GM19023 (cell line): ENCODE data around the gene KRAS.

ENCODE experiments used
- ATAC-seq: cut with Tn5 transposase; IDR thresholded peaks from one replicate; pipeline ENCODE4 v1.9.1; 2021; ENCODE audit warnings: mild to moderate bottlenecking, moderate library complexity; ENCODE audit not compliant: unreplicated experiment

The KRAS gene

DNA sequence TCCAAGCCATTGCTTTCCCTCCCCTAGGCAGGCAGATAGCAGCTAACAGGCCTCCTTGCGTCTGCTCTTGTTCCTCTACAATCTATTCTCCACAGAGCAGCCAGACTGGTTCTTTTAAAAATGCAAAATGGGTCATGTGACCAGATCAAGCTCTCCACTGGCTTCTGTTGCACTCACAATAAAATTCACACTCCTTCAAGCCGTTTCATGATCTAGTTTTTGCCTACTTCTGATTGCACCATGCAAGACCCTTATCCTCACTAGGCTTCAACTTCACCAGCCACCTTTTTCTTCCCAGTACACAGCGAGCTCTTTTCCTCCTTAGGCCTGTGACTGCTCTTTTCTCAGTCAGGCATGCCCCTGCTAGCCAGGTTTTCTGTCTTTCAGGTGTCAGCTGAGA is 6.1 kb upstream of the KRAS start:
- no peak for ATAC-seq

DNA sequence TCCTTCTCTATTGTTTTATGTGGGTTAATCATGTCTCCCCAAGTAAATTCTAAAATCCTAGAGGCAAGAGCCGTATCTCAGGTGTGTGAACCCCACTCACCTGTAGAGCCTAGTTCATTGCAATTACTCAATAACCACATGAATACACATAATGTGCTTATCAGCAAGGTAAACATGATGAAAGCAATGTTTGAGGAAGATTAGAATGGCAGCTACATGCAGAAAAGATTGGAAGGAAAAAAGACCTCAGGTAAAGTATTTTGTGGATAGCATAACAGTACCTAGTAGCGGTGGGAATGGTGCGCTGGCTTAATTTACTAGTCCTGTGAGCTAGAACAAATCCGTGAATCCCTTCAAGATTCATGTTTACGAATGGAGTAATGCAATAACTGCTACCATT is 5.3 kb upstream of the KRAS start:
- no peak for ATAC-seq

DNA sequence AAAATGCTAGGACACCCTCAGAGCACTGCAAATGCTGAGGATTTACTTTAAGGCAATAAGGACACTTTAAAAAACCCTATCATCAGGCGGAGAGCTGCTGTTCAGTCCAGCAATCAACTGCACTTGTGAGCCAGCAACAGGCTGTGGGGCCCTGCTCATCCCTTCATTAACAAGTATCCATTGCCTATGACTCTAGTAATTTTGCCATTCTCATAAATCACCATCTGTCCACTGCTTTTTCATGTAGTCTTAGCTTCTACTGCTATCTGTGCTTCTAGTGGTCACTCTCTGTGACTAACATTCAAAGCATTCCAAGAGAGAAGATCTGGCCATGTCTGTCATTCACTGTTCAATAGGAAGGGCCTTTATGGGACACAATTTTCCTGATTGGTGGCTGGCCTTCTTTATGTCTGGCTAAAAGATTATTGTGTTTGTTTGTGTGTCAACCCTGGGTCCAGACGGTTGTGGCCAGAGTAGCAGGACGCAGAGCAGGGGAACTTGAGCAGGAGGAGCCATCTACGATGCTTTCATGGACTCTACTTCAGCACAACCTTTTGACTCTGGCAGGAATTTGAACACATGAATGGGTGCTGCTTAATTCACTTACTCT is 3.6 kb upstream of the KRAS start:
- no peak for ATAC-seq

DNA sequence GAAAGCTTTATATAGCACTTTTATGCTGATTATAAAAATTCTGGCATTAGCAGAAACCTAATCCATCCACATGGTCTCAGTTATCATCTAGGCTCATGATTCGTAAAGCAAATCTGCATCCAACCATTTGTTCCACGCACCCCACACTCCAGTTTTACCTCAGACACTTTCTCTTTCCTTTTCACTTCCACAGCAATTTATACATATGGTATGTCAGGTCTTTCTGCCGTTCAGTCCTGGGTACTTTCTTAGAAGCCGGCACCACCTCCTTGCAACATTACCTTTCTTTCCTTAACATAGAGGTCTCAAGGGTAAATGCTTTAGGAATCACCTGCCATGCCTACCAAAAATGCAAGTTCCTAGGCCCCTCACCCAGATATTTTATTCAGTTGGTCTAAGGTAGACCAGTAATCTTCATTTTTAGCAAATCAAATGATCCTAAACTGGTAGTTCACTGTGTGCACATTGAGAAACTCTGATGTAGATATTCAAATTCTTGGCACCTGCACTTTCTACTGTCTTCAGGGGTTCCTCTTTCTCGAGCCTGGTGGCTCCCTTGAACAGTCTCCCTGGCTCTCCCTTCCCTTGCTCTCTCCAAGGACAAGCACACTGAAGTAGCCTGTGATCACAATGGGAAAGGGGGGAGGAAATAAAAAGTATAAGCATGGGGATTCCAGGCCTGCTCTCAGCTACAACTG is 2.8 kb upstream of the KRAS start:
- no peak for ATAC-seq

DNA sequence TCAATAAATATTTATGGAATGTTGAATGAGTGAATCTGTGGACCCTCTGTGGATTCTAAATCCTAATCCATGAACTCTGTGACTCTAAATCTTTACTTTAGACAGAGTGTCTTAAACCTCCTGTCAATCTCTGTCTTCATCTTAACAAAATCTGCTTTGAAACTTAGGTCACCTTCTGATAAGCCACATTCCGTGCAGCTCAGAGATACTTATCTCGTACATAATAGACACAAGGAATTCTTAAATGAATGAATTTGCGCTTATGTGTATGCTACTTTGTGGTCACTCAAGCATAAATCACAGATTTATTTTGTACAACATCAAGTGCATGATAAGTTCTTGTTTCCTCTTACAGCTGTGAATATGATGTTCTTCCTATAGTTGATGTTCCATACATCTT is 2.2 kb upstream of the KRAS start:
- ATAC-seq: no peak

DNA sequence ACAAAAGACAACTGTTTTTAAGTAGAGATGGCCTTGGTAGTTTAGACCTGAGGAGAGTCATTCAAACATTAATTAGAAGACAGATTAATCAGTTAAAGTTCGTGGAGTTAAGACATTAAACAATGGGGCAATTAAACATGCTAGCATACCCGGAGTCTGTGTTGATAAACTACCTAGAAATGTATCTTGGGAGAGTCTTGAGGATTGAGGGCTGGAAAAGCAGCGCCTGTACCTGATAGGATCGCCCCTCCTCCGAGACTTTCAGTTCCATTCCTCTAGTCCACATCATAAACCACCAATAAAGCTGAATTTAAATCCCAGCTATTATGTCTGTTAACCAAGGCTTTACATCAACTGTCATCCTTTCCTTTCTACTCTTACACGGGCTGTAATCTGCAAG is 1.0 kb upstream of the KRAS start:
- ATAC-seq: no peak

DNA sequence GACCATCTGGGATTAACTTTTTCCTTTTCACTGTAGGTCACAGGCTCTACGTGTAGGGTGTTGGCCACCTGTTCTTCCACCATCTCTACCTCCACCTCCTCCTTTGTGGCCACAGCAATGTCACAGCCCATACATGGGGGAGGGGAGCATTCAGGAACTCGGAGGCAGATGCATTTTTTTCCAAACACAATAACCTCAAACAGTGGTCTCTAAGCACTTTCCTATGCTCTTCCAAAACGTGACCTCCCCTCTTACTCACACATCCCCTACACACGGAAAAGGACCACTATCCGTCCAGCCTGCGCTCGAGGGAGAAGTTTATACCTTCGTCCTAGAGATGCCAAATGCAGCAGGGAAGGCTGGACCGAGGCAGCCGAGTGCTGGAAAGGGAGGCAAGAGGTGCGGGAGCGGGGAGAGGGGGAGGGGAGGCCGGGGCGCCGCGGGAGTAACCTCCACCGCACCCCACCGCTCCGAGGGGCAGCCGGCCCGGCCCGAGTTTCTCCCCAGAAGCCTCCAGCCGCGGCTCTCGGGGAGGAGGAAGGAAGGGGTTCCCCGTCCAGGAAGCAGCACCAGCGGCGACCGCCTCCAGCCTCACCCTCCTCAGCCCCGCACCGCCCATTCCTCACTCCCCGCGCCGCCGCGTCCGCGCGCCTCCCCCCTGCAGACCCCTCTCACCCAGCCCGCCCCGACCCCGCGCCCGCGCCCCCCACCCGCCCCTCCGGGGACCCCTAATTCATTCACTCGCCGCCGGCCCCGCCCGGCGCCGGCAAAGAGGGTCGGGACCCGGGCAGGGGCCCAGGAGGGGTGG is 594 bp downstream of the KRAS start:
- ATAC-seq: peak; percentile 48

DNA sequence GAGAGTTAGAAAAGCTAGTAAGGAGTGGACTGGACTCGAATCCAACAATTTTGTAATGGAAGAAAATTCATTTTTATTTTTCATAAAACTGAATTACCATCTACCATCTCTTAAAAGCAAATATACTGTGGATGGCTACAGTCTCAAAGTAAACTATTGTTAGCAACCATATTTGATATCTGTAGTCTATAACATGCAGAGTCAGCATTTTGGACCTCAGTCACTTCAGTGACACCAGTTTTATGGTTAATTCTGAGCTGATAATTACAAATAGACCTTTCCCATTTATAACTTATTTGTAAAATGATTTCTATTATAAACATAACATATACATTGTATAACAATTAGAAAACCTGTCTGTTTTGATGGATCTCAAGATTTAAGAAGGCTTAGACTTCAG is 2.0 kb downstream of the KRAS start:
- no peak for ATAC-seq

DNA sequence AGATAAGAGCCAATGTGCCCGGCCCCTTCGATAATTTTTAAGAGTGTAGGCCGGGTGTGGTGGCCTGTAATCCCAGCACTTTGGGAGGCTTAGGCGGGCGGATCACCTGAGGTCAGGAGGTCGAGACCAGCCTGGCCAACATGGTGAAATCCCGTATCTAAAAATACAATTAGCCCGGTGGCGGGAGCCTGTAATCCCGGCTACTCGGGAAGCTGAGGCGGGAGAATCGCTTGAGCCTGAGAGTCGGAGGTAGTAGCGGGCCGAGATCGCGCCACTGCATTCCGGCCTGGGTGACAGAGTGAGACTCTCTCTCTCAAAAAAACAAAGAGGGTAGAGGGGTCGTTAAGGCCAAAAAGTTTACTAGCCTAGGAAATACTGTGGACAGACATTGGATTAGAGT is 2.6 kb downstream of the KRAS start:
- ATAC-seq: no peak

DNA sequence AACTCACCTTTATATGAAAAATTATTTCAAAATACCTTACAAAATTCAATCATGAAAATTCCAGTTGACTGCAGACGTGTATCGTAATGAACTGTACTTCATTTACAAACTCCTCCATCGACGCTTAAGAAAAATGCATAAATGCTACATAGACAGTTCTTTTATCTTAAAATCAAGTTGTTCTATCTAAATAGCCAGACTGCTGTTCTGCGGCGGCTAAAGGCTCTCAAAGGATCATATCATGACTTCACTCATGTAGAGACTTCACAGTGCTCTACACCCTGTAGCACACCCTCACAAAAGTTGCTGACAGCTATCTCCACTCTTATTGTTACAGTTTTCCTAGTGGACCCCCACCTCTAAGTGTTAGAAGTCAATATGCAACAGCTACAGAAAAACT is 5.2 kb downstream of the KRAS start:
- no peak for ATAC-seq

DNA sequence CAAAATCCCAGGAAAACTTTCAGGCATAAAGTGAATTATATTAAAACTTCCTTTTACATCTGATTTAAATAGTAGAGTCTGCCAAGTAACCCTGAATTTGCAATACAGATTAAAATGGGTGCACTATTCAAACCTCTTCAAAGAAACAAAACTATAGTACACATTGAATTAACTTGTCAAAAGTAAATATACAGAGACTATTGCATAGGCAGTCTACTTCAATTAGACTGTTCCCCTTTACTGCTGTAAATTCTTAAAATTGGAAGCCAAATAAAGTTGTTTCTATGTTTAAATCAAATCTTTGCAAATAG is 7.1 kb downstream of the KRAS start:
- no peak for ATAC-seq

DNA sequence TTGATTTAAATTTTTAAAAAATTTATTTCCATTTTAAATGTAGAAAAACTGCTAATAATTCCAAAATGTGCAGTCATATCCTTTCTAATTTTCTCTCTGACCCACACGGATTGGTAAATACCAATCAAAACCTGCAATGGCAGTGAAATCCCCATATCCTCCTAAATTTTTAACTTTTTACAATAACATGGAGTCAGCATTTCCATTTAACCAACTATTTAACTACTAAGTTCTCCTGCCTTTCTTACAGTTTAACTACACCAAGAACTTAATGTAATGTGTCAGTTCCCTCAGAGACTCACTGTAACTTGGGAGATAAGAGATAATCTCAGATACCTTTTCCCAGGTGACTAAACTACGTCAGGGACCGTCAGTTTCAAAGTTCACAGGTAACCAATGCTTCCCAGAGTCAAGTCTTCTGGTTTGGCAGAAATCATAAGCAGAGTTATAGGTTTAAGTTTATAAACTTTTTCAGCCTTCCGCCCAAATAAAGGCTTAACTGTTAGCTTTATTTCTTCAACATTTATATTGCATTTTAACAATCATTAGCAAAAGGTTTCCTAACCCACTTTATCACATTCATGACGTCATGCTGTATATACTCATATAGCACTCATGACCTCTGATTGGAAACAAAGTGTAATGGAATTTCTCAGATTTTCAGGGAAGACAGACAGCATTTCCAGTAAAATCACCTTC is 7.6 kb downstream of the KRAS start:
- no peak for ATAC-seq

DNA sequence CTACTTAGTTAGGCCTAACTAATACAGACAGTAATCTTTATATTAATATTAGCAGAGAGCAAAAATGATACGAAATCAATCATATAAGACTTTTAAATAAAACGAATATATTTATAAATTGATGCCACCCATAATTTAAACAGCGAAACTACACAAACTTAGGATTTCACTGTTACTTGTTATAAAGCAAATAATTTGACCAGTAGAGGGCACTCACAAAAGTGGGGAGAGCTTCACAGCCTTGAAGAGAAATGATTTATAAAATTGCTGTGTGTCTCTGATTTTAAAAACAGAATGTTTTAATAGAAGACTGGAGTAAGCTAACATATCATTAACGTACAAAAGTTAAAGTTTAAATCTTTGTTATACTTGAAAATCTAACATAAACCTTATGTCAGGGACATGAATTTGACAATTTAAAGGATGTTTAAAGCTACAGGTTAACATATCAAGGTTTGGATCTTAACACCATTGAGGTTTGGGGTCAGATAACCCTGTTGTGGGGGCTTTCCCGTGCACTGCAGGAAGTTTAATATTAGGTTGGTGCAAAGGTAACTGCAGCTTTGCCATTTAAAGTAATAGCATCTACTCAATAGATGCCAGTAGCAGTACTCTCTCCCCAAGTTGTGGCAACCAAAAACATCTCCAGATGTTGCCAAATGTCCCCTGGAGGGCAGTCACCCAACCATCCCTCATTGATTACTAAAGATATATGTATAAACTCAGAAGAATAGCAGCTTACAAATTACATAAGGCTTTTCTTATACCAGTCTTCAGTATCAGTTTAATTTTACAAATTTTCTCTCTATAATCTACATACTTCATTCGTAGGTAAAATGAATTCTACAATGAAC is 9.3 kb downstream of the KRAS start:
- ATAC-seq: no peak

DNA sequence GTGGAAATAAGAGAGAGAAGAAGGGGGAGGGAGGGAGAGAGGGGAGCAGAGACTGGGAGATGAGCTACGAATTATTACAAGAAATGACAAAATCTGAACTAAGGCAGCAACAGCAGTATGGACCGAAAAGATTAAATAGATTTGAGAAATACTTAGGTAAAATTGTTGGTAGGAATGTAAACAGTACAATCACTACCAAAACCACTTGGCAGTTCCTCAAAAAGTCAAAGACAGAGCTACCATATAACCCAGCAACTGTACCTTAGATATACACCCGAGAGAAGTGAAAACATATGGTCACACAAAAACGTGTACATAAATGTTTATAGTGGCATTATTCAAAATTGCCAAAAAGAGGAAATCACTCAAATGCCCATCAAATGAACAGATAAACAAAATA is 14.1 kb downstream of the KRAS start:
- ATAC-seq: no peak

DNA sequence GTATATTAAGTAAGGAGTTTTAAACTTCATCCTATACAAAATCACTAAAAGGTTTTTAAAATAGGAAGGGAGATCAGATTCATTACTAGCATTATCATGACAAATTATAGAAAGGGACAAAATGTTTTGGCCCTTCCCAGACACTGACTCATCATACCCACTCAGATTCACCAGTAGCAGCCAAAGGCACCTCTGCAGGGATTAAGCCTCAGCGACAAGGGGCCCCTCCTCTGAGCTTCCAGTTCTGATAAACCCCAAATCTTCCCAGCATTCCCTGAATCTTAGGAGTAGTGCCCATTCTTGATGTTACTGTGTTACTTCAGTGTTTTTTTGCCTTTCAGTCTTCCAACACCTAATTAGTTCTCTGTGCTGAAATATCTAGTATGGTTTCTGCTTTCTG is 14.5 kb downstream of the KRAS start:
- ATAC-seq: no peak

DNA sequence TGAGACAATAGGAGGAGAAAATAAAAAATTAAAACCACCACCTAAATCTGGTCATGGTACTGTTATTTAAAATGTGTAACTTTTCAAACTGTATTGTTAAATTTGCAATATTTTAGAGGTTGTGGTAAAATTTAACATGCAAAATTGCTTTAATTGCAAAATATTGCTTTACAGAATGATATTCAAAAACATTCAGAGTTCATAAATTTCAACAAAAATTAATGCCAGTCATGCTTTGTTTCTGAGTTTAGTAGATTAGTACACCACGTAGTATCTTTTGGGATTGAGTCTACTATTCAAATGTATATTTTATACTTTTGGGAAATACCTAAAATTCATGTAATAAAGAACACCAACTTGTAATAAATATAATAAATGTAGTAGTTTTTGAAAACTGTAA is 37.4 kb downstream of the KRAS start:
- ATAC-seq: no peak

DNA sequence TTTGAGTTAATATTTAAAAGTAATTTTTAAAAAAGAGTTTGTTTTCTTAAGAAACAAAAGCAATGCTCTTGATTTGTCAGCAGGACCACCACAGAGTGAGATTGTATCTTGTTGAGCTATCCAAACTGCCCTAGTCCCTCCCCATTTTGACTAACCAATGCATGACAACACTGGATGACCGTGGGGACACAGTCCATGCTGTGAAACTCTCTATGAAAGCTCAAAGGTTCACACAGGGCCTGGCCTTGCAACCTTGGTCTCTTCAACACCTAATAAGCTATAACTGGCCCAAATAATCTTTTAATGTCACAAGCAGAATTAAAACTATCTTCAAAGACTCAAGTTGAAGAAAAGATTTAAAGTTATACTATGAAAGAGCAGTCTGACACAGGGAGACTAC is 42.2 kb downstream of the KRAS start:
- ATAC-seq: no peak

DNA sequence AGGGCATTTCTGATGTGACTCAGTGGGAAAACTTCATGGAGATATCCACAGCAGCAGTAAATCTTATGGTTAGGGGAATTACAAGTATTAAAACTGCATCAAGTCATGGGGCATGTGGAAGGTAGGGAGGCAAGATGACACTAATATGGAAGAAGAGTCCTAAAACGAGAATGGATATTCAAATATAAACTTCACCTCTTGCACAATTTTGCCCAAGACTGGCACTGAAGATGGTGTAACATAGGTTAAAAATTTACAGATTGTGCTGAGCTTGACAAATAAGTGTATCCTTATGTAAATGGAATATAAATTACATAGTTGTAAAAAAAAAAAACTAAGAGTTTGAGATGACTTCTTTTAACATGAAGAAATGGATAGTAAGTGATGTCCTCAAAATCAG is 42.9 kb downstream of the KRAS start:
- no peak for ATAC-seq

DNA sequence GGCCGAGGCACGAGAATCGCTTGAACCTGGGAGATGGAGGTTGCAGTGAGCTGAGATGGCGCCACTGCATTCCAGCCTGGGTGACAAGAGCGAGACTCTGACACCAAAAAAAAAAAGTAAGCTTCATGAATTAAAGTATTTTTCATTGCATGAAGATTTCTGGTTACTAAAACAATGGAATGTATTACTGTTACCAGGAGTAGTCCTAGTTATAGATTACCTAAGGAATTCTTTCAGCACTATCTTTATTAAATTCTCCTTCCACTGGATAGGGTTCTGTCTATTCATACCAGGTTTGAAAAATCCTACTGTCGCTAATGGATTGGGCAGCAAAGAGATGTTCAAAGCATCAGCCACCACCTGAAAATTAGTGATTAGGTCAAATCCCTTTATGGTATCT is 43.3 kb downstream of the KRAS start:
- ATAC-seq: no peak

DNA sequence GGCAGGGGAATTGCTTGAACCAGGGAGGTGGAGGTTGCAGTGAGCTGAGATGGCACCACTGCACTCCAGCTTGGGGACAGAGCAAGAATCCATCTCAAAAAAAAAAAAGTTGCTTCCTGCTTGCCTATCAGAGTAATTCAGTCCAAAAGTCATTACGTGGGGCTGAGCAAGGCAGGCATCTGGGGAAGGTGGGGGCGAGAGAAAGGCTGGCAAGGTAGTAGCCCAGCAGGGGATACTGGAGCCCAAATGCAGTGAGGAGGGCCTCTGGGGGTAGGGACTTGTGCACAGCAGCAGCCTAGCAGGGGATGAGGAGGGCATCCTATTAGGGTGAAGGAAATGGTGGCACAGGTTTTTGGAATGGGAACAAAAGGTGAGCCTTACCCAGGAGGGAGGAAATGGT is 48.6 kb downstream of the KRAS start:
- no peak for ATAC-seq

DNA sequence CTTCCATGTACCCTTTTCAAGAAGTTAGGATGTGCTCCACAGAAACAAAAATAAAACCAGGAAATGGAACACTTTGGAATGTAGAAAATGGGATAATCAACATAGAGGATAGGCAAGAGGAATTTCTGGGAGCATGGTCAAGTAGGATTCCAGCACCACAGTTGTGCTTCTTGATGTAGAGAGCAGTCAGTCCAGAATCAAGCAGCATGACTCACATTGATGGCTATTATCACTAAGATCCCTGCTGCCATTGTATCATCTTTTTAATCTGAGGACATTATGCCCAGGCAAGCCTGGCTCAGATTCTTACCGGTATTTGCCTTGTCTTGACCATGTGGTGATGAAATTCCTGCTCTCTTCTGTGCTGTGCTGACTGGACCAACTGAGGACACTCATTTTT is 50.0 kb downstream of the KRAS start:
- ATAC-seq: no peak
